HG03378 (cell line): Measurements from ENCODE around the gene GIGYF2.
"Not testable (repeated sequence)": the region's sequence is repeated elsewhere in the genome, so short reads cannot be mapped to it uniquely, and the experiment has no call there.

Experiments
- ATAC-seq: cut with Tn5 transposase; IDR thresholded peaks from one replicate; pipeline ENCODE4 v1.9.1; 2021; ENCODE audit warnings: mild to moderate bottlenecking, moderate library complexity; ENCODE audit not compliant: unreplicated experiment

Gene GIGYF2

DNA sequence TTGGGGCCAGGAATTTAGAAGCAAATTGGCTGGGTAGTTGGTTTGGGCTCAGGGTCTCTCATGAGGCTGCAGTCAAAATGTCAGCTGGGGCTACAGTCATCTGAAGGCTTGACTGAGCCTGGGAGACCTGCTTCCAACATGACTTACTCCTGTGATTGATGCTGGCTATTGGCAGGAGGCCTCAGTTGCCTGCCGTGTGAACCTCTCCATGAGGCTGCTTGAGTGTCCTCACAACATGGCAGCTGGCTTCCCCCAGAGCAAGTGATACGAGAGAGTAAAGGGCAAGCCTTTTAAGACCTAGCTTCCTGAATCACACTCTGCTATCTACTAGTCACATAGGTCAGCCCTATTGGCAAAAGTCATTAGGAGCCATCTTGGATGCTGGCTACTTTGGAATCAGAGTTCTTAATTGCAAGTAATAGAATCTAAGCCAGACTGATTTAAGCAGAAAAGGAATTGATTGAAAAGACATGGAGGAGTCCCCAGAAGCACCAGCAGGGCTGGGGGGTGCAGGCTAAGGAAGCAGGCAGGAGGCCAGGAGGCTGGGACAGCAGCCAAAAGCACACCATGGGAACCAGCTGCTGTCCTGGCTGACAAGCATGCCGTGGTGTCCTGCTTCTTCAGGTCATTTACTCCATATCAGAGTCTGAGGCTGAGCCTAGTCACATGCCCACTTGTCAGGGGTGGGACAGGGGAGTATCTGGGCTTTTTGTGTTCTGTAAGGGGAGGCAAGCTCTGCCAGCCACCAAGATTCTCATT, 7.8 kb upstream of the GIGYF2 start:
- ATAC-seq: no peak

DNA sequence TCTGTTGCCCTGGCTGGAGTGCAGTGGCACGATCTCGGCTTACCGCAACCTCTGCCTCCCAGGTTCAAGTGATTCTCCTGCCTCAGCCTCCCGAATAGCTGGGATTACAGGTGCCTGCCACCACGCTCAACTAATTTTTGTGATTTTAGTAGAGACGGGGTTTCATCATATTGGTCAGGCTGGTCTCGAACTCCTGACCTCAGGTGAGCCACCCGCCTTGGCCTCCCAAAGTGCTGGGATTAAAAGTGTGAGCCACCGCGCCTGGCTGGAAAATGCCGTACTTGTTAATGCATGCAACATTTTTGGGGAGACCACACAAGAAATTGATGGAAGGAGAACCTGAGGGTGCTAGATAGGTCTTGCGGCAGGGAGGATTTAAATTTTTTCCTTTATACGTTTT, 6.0 kb upstream of the GIGYF2 start:
- ATAC-seq: not testable (repeated sequence)

DNA sequence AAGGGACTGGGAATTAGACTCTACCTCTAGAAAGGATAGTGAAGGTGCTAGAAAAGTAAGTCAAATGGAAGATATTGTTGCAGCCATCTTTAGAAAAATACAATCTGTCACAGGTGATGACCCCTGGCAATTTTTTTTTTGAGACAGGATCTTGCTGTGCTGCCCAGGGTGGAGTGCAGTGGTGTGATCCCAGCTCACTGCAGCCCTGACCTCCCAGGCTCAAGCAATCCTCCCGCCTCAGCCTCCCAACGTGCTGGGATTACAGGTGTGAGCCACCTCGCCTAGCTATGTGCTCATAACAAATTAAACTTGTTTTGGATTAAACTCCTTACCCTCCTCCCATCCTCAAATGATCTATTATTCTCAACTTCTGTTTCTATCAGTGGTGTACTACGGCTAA, 3.8 kb upstream of the GIGYF2 start:
- no peak for ATAC-seq

DNA sequence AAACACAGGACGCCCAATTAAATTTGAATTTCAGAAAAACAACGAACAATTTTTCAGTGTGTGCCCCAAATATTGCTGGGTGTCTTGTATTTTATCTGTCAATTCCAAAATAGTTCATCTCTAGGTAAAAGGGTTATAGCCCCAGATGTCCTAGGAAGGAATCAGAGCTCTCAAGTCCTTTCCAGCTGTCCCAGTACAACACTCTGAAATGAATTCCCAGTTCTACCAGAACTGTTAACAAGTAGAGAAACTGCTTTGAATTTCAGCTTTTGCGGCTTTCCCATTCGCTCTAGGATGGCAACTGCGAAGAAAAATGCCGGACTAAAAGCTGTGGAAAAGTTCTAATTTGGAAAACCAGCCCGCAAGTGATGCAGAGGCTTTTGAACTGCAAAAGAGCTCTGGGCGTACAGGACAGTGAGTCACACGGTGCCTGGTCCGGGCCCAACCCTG, 497 bp upstream of the GIGYF2 start:
- ATAC-seq: no peak

DNA sequence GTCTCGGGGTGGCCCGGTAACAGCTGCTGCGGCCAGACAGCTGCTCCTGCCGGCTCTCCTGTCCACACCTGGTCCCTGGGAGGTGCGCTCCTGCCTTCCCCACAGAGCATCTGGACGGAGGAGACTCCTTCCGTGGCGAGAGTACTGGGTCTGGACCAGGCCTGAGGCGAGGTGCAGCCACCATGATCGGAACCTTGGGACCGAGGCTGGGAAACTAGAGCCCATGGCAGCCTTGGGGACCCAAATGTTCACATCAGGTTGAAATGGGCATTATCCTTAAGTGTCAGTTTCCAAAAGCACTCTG, 628 bp downstream of the GIGYF2 start:
- ATAC-seq: peak; percentile 26

DNA sequence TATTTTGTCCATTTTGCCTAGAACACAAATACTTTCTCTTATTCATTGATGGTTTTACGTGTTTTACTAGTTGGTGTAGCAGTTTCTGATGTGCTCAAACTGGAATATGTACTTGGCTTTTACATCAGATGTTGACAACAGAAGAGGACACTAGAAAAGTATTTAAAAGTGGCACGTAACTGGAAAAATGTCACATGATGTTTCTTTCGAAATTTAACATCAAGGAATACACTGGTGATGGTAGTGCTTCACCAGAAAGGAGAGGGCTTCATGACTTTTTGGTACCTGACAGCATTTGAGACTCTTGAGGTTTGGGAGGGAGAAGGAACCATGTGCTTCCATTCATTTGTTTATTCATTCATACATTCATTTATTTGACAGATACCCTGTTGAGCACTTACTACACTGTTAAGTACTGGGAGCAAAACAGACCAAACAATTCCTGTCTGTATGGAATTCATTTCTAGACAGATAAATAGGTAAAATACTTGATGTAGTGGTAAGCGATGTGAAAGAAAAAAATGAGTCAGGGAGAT, 1.5 kb downstream of the GIGYF2 start:
- no peak for ATAC-seq

DNA sequence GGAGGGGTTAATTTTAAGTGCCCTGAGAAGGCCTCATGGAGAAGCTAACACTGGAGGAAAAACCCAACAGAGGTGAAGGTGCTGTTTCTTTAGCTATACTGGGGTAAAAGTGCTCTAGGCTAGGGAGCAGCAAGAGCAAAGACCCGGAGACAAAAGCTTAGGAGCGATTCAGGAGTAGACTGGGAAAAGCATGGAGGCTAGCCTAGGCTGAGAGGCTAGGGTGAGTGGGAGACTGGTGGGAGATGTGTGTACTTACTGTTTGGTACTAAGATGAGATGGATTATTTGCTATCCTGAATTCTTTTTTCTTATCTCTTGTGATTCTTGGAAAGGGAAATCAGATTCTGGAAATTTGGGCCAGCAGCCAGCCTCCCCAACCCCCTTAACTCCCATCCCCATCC, 2.0 kb downstream of the GIGYF2 start:
- ATAC-seq: no peak

DNA sequence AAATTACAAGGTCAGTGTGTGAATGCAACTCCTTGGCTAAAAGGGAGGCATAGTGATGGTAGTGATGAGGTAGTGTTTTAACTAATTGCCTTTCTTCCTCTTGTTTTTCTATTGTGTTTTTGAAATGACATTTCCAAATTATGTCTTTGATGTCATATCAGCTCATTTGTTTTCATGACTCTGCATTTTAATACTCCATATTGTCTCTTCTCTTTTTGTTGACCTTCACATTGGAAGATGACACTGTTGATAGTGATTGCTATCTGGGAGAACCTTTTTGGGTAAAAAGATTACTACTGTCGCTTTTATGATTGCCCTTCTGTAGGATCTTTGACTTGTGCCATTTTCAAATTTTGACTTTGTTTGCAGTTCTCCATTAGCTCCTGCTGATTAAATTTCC, 3.0 kb downstream of the GIGYF2 start:
- no peak for ATAC-seq

DNA sequence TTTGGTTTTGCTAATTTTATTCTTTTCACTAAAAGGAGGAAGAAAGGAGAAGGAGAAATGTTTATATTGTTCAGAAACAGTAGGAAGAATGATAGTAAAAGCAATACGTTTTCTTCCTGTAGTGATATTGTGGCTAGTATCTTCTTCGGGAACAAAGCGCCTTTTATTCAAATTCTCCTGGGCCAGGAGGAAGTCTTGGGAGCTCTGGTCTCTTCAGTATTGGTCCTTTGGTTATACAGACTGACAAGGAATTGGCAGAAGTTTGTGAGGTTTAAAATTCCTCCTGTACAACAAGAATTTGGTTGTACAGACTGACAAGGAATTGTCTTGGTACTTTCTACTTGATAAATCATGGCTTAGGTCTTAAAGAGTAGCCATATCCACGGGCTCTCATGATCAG, 9.9 kb downstream of the GIGYF2 start:
- no peak for ATAC-seq

DNA sequence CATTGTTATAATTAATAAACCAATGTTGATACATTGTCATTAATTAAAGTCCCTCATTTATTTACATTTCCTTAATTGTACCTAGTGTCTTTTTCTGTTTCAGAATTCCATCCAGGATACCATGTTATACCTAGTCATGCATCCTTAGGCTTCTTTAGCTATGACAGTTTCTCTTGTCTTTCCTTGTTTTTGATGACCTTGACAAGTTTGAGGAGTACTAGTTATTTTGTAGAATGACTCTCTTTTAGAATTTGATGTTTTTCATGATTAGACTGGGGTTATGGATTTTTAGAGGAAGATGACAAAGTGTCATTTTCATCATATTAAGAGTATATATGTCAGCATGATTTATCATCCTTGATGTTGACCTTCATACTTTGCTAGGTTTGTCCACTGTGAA, 16.4 kb downstream of the GIGYF2 start:
- no peak for ATAC-seq

DNA sequence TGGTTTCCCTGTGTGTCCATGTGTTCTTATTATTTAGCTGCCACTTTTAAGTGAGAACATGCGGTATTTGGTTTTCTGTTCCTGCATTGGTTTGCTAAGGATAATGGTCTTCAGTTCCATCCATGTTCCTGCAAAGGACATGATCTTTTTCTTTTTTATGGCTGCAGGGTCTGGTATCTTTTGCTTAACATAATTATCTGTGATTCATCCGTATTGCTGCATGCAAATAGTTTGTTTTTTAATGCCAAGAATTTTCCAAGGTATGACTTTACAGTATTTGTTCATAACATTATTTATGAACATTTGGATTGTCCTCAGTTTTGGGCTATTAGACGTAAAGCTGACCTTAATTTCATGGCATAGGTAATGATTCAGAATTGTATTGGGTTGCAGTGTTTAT, 17.8 kb downstream of the GIGYF2 start:
- no peak for ATAC-seq

DNA sequence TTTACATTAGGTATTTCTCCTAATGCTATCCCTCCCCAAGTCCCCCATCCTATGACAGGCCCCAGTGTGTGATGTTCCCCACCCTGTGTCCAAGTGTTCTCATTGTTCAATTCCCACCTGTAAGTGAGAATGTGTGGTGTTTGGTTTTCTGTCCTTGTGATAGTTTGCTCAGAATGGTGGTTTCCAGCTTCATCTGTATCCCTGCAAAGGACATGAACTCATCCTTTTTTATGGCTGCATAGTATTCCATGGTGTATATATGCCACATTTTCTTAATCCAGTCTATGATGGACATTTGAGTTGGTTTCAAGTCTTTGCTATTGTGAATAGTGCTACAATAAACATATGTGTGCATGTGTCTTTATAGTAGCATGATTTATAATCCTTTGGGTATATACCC, 22.9 kb downstream of the GIGYF2 start:
- not testable (repeated sequence) for ATAC-seq

DNA sequence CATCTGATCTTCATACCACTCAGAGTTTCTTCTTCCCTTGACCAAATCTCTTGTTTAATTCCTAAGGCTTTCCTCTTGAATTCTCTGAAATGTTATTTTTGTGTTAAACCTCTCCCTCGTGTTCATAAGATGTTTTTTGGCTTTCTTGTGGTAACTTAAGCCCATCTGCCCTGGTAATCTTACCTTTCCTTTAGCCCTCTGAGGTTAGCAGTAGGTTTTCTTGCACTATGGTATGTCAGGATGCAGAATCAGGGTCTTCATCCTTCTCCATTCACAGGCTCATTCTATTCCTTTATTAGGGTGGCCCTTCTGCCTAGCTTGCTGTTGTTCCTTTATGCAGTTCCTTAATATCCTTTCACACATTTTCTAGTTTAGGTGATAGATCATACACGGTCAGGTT, 24.1 kb downstream of the GIGYF2 start:
- no peak for ATAC-seq

DNA sequence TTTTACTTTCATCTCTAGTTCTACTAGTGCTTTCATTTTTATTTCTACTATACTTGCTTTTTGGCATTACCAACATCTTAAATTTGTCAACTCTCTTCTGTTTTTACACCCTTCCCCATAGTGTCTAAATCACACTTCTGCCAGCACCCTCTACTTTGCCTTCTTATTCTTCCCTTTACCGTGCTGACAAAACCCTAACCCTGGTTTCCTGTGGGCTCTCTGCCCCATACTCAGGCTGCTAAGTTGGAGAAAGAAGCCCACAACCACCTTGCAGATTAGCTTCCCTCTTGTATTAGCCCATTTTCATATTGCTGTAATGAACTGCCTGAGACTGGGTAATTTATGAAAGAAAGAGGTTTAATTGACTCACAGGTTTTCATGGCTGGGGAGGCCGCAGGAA, 24.8 kb downstream of the GIGYF2 start:
- no peak for ATAC-seq

DNA sequence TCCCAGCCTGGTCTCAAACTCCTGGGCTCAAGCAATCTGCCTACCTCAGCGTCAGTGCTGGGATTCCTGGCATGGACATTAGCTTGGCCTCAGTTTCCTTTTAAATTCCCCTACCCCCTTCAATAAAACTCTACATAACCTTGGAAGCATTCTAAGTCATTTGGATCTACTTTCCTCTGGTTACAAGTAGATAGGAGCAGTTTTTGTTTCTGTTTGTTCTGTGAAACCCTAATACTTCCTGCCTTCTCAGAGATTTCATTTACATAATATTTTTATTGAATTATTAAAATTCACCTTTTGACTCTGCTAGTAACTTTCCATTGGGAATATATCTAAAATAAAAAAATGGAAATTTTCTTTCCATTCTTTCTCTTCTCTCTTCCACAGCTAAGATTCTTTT, 25.9 kb downstream of the GIGYF2 start:
- ATAC-seq: no peak

DNA sequence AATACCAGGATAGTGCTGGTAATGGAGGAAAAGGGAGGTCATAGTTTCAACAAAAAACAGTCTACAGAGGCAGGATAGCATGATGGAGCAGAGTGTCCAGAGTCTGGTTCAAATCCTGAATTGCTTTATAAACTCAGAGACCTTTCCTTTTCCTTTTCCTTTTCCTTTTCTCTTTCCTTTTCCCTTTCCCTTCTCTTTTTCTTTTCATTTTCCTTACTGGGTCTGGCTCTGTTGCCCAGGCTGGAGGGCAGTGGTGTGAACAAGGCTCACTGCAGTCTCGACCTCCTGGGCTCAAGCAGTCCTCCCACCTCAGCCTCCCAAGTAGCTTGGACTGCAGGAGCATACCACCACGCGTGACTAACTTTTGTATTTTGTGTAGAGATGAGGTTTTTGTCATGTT, 31.7 kb downstream of the GIGYF2 start:
- ATAC-seq: no peak

DNA sequence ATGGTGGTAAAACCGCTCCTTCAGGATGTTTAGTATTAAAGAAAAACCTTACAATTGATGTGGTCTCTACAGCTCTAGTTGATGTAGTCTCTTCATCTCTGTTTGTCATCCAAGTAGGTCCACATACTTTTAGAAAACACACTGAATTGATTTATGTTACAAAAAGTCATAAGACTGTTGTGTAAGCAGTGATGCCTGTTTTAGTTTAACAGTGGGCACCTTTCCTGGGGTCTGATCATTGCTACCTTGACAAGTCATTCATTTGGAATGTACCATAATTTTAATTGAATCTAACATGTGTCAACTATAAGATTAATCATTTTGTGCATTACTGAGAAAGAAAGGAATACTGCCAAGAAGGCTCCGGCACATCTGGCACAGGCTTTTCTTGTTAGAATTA, 34.3 kb downstream of the GIGYF2 start:
- no peak for ATAC-seq

DNA sequence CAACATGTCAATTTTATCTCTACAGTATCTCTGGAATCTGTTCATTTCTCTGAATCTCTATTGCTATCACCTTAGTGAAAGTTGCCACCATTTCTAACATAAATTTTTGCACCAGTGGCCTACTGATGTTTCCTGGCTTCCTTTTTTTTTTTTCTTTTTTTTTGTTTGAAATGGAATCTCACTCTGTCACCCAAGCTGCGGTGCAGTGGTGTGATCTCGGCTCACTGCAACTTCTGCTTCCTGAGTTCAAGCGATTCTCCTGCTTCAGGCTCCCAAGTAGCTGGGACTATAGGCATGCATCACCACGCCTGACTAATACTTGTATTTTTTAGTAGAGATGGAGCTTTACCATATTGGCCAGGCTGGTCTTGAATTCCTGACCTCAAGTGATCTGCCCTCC, 44.2 kb downstream of the GIGYF2 start:
- no peak for ATAC-seq

DNA sequence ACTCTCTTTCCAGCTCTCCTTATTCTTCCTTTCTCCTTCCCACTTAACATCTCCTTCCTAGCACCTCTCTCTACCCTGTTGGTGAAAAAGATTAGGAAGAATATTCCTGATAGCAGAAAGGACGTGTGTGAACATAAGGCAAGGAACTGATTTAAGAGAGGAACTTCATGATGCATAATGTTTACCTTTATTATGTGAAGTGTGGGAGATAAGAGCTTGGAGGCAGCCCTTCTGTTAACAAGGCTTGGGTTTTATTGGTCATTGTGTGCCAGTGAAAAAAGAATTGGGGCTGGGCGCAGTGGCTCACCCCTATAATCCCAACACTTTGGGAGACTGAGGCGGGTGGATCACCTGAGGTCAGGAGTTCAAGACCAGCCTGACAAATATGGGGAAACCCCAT, 44.8 kb downstream of the GIGYF2 start:
- ATAC-seq: no peak

DNA sequence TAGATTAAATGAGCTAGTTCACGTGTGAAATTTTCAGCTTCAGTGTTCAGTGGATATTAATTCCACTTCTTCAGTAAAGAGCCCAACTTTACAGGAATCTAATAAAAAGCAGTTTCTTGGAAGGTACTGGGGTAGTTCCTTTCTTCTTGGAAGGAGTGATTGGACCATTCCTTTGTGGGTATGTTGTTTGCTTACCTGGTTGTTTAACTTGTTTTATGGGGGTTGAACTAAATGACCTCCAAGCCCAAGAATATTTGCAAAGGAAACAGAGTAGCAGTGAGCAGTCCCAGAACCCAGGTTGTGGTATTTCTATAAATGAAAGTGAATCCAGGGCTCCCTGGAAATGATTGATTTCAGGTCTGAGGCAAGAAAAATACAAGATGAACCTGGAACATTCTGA, 47.8 kb downstream of the GIGYF2 start:
- no peak for ATAC-seq

DNA sequence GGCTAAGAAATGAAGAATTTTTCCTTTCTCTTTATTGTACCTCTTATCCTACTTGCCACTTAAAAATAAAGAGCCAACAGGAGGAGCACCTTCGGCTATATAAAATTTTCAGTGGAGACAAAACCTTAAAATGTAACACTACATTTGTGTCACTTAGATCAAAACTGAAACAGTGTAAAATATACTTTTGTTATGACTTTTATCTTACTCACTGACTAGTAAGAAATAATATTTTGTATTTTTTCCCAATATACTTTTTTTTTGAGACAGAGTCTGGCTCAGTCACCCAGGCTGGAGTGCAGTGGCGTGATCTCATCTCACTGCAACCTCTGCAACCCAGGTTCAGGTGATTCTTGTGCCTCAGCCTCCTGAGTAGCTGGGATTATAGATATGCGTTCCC, 50.9 kb downstream of the GIGYF2 start:
- no peak for ATAC-seq

DNA sequence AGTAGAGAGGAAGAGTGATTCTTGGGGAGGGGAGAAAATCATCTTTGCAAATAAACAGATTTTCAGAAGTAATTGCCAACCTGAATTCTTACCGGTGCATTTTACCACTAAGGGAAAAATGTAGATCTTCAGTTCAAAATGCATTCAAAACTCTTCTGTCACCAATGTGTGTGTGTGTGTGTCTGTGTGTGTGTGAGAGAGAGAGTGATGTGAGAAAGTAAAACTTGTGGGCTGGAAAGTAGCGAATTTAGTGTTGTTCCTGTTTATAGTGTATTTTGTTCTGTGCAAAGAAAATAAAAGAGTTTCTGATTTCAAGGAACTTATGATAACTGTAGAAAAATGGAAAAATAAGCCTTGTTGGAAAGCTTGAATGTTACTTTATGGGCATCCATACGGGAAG, 52.2 kb downstream of the GIGYF2 start:
- no peak for ATAC-seq

DNA sequence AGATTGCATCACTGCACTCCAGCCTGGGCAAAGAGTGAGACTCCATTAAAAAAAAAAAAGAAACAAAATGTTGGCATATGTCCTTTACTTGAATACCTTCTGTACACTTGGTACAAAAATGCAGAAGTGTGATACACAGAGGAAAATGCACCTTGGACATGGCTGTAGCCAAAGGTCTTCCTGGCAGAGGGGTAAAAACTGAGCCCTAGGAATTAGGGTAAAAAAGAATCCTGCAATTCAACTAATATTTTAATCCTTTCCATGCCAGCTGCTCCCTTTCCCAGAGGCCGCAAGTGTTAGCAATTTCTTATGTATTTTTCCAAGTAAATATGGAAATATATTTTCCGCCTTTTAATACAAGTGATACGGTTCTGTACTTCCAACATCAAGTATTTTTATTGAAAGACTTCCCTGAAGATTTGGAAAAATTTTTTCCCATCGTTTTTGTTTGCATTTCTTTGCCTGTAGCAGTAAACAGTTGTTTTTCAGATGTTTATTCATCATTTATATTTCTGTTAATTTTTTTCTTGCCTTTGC, 53.1 kb downstream of the GIGYF2 start:
- no peak for ATAC-seq
